GM19035 (cell line): Measurements from ENCODE around the gene IGLL1.
"Not testable (repeated sequence)": the region's sequence is repeated elsewhere in the genome, so short reads cannot be mapped to it uniquely, and the experiment has no call there.

ENCODE experiments used
- ATAC-seq: cut with Tn5 transposase; IDR thresholded peaks from one replicate; pipeline ENCODE4 v1.9.1; 2021; ENCODE audit not compliant: unreplicated experiment

The IGLL1 gene

GRCh38 chr22:23542933-23543332 is 37.2 kb downstream of the IGLL1 start:
- ATAC-seq, result no peak

- not testable (repeated sequence) for ATAC-seq
Measured at GRCh38 chr22:23542391-23542790, 37.7 kb downstream of the IGLL1 start.

- ATAC-seq, result not testable (repeated sequence)
Measured at GRCh38 chr22:23541849-23542281, 38.2 kb downstream of the IGLL1 start.

- not testable (repeated sequence) for ATAC-seq
Measured at GRCh38 chr22:23540837-23541236, 39.3 kb downstream of the IGLL1 start.

- ATAC-seq, result not testable (repeated sequence)
Measured at GRCh38 chr22:23539839-23540198, 40.3 kb downstream of the IGLL1 start.

GRCh38 chr22:23539135-23539838 is 40.8 kb downstream of the IGLL1 start:
- no peak for ATAC-seq

- ATAC-seq, result not testable (repeated sequence)
Measured at GRCh38 chr22:23538696-23539030, 41.4 kb downstream of the IGLL1 start.

GRCh38 chr22:23537830-23538695 is 42.0 kb downstream of the IGLL1 start:
- not testable (repeated sequence) for ATAC-seq

- no peak for ATAC-seq
Measured at GRCh38 chr22:23537416-23537815, 42.7 kb downstream of the IGLL1 start.

DNA sequence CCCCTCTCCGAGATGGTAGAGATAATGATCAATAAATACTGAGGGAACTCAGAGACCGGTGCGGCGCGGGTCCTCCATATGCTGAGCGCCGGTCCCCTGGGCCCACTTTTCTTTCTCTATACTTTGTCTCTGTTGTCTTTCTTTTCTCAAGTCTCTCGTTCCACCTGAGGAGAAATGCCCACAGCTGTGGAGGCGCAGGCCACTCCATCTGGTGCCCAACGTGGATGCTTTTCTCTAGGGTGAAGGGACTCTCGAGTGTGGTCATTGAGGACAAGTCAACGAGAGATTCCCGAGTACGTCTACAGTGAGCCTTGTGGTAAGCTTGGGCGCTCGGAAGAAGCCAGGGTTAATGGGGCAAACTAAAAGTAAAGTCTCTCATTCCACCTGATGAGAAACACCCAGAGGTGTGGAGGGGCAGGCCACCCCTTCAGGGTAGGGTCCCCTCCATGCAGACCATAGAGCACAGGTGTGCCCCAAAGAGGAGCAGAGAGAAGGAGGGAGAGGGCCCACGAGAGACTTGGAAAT is 43.2 kb downstream of the IGLL1 start:
- ATAC-seq, result no peak

- not testable (repeated sequence) for ATAC-seq
Measured at GRCh38 chr22:23535790-23536661, 44.1 kb downstream of the IGLL1 start.

- ATAC-seq, result no peak
Measured at GRCh38 chr22:23534851-23535717, 45.0 kb downstream of the IGLL1 start.

DNA sequence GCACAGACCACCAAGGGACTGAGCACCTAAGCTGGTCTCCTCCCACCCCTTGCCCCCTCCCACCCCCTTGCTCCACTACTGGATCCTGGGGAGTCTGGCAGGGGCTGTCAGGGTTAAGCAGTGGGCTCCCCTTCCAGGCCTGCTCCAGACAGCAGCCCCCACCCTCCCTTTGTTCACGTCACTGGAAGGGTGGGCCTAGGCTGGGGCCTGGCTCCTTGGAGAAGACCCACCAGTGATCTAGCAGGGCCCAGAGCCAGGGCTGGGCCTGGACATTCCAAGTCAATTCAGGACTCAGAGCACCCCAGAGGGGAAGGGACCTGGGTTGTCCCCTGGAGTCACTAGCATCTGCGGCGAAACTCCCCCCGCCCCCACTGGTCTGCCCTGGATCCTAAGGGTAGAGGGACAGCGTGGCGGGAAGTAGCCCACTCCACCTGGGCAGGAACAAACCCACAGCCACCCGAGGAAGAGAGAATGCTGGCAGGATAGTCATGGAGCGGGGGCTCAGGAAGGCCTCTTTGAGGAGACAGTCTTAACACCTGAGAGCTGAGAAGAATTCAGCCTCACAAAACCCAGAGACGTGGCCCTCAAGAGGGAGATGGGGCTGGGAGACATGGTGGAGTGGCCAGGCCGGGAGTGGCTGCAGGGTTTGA is 45.8 kb downstream of the IGLL1 start:
- ATAC-seq, result no peak

DNA sequence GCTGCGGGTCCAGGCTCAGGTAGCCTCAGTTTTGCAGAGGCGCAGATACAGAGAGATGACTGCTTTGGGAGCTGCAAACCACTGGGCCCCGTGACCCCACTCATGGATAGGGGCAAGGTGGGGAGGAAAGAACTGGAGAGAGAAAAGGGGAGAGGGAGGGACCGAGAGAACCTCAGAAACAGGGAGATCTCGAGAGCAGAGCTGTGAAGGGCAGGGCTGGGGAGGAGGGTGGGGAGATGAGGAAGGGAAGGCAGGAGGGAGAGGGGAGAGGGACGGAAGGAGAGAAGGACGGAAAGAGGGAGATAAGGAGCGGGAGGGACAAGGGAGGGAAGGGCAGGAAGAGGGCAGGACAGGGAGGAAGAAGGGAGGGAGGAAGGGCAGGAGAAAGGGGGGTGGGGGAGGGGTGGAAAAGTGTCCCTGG is 46.3 kb downstream of the IGLL1 start:
- no peak for ATAC-seq

DNA sequence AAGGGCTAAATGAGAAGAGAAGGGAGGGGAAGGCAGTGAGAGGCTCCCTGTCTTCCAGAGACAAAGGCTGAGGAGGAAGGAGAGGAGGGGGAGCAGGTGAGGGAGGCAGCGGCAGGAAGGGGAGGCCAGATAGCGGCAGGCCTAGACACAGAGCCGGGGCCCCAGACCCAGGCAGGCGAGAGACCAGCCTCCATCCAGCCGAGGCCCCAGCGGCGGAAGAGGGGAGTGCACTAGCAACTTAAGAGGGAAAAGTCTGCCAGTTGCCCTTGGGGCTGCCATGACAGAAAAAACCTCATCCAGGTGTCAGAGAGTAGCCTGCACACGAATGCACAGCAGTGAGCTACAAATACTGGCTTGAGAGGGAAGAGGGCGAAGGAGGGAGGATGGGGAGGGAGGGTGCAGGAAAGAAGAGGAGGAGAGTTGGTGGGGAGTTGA is 46.7 kb downstream of the IGLL1 start:
- no peak for ATAC-seq

GRCh38 chr22:23532731-23533130 is 47.4 kb downstream of the IGLL1 start:
- no peak for ATAC-seq

- no peak for ATAC-seq
Measured at GRCh38 chr22:23531966-23532705, 48.0 kb downstream of the IGLL1 start.

DNA sequence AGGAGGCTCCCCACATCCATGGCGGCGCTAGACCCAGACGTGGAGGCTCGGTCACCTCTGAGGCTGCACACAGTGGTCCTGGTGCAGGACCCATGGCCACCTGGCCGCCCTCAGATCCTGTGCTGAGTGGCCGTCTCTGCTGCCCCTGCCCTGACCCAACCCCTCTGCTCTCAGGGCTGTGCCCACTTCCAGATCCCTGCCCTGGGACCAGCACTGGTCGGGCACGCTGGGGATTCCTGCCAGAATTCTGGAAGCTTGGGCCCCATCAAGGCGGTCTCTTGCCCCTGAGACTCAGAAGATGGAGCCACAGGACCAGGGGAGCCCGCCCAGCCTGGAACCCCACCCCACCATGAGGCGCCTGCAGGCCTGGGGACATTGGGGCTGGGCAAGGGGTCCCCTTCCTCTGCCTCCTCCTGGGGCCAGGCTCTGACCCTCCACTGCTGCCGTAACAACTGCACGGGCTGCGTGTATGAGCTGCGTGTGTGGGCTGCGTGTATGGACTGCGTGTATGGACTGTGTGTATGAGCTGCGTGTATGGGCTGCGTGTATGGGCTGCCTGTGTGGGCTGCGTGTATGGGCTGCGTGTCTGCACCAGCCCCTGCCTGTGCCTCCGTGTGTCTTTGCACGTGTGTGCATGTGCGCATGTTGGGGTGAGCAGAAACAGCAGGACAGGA is 48.7 kb downstream of the IGLL1 start:
- ATAC-seq, result no peak
